Measurements from ENCODE around the gene DCANP1. TPM values are rescaled to one million over a fixed set of nuclear protein-coding genes. Genes with fewer than 3 reads are reported as not detected.

The DCANP1 gene
- total RNA-seq, 2 experiments from 2014 or later: 0.08 TPM; not detected in 1

GRCh38 chr5:135480511-135480910, 33.4 kb upstream of the DCANP1 start:
- H3K4me3 Mint-ChIP-seq: no peak overlapping the region
- no peak overlapping the region for H3K27ac Mint-ChIP-seq
- H3K4me1 Mint-ChIP-seq (ENCODE audit: low read depth): no peaks in the 10 kb centered on the region
- intact Hi-C loops (cut with DNase I, micrococcal nuclease): no loop called here
- TF ChIP-seq, protein P1, sequence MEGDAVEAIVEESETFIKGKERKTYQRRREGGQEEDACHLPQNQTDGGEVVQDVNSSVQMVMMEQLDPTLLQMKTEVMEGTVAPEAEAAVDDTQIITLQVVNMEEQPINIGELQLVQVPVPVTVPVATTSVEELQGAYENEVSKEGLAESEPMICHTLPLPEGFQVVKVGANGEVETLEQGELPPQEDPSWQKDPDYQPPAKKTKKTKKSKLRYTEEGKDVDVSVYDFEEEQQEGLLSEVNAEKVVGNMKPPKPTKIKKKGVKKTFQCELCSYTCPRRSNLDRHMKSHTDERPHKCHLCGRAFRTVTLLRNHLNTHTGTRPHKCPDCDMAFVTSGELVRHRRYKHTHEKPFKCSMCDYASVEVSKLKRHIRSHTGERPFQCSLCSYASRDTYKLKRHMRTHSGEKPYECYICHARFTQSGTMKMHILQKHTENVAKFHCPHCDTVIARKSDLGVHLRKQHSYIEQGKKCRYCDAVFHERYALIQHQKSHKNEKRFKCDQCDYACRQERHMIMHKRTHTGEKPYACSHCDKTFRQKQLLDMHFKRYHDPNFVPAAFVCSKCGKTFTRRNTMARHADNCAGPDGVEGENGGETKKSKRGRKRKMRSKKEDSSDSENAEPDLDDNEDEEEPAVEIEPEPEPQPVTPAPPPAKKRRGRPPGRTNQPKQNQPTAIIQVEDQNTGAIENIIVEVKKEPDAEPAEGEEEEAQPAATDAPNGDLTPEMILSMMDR (IDR thresholded peaks at IDR 0.05): no peak
- Histone ChIP-seq H3K27me3 (ENCODE audit: control insufficient read depth in 1 of 2, insufficient read depth in 2 of 2, low read length in 2 of 2) (peaks cover 0 to 10% of the 10 kb centered on the region in 2 experiments), H3K4me1 (ENCODE audit: insufficient read depth, low read length) (no peaks in the 10 kb centered on the region), H3K36me3 (ENCODE audit: insufficient read depth, low read length) (no peaks in the 10 kb centered on the region), H3K27ac (ENCODE audit: low read depth in 1 of 2, low read length in 2 of 2) (no peak overlapping the region), H3K4me3 (ENCODE audit: low read length) (no peak overlapping the region), H3K9me3 (ENCODE audit: control insufficient read depth in 1 of 2, insufficient read depth in 1 of 2, low read length in 2 of 2) (peaks cover 0 to 8% of the 10 kb centered on the region in 2 experiments)
- no peak for DNase-seq
- H3K36me3 Mint-ChIP-seq (ENCODE audit: low read depth): no peaks in the 10 kb centered on the region
- H3K9me3 Mint-ChIP-seq: no peaks in the 10 kb centered on the region
- no peak for ATAC-seq (ENCODE audit: poor library complexity)
- ChIA-PET CTCF (interaction anchor here (0.8 kb wide), 1 partner anchor 11 kb away, joined by 3 read pairs; no protein-coding TSS in a partner anchor), POLR2A (no interaction called here)
- H3K27me3 Mint-ChIP-seq: peaks cover 39% of the 10 kb centered on the region

DNA sequence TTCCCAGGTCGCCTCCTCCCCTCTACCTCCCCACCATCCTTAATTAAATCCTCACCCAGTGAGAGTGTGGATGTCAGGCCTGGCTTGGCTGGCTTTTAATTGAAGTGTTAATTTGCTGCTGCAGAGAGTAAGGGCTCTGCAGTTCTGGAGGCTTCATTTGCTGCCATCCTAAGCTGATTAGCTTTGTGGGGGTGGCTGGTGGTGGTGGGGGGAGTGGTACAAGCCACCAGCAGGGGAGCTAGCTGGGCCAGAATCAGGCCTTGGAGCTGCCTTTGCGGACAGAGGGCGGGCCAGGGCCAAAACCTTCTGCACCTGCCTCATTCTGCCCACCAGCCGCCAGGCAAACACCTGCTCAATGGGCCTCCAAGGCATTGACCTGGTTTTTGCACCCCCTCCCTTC, 31.8 kb upstream of the DCANP1 start:
- H3K27ac Mint-ChIP-seq: no peak overlapping the region
- POLR2A ChIA-PET: no interaction called here

GRCh38 chr5:135477613-135478066, 30.5 kb upstream of the DCANP1 start:
- Histone ChIP-seq H3K27me3 (ENCODE audit: control insufficient read depth in 1 of 2, insufficient read depth in 2 of 2, low read length in 2 of 2) (peaks cover 0 to 9% of the 10 kb centered on the region in 2 experiments), H3K9me3 (ENCODE audit: control insufficient read depth in 1 of 2, insufficient read depth in 1 of 2, low read length in 2 of 2) (peaks cover 0 to 8% of the 10 kb centered on the region in 2 experiments), H3K4me1 (ENCODE audit: insufficient read depth, low read length) (no peaks in the 10 kb centered on the region), H3K4me3 (ENCODE audit: low read length) (no peak overlapping the region), H3K27ac (ENCODE audit: low read depth in 1 of 2, low read length in 2 of 2) (no peak overlapping the region), H3K36me3 (ENCODE audit: insufficient read depth, low read length) (no peaks in the 10 kb centered on the region)
- H3K36me3 Mint-ChIP-seq (ENCODE audit: low read depth): no peaks in the 10 kb centered on the region
- POLR2A ChIA-PET: no interaction called here
- H3K4me3 Mint-ChIP-seq: no peak overlapping the region
- no peaks in the 10 kb centered on the region for H3K4me1 Mint-ChIP-seq (ENCODE audit: low read depth)
- CTCF ChIA-PET: no interaction called here
- peaks cover 40% of the 10 kb centered on the region for H3K27me3 Mint-ChIP-seq
- DNase-seq: peak in 1 of 14 experiments; percentile 12
- intact Hi-C loops (cut with DNase I, micrococcal nuclease): no loop called here
- no peak for ATAC-seq (ENCODE audit: poor library complexity)
- H3K27ac Mint-ChIP-seq: no peak overlapping the region
- TF ChIP-seq, protein P1 (IDR thresholded peaks at IDR 0.05): no peak
- H3K9me3 Mint-ChIP-seq: no peaks in the 10 kb centered on the region

More for the DNA sequence above, 31.8 kb upstream of the DCANP1 start:
- intact Hi-C loops (cut with DNase I, micrococcal nuclease): no loop called here
- H3K27me3 Mint-ChIP-seq: peaks cover 33% of the 10 kb centered on the region
- peaks cover 0 to 8% of the 10 kb centered on the region in 2 experiments for H3K9me3 ChIP-seq (ENCODE audit: control insufficient read depth in 1 of 2, insufficient read depth in 1 of 2, low read length in 2 of 2)
- TF ChIP-seq, protein P1 (IDR thresholded peaks at IDR 0.05): no peak
- CTCF ChIA-PET: no interaction called here
- H3K27me3 ChIP-seq (ENCODE audit: control insufficient read depth in 1 of 2, insufficient read depth in 2 of 2, low read length in 2 of 2): peaks cover 0 to 9% of the 10 kb centered on the region in 2 experiments
- no peak overlapping the region for H3K4me3 ChIP-seq (ENCODE audit: low read length)
- no peak overlapping the region for H3K4me3 Mint-ChIP-seq
- no peaks in the 10 kb centered on the region for H3K4me1 Mint-ChIP-seq (ENCODE audit: low read depth)
- ATAC-seq (ENCODE audit: poor library complexity): no peak
- no peaks in the 10 kb centered on the region for H3K36me3 ChIP-seq (ENCODE audit: insufficient read depth, low read length)
- no peak overlapping the region for H3K27ac ChIP-seq (ENCODE audit: low read depth in 1 of 2, low read length in 2 of 2)
- DNase-seq: no peak
- no peaks in the 10 kb centered on the region for H3K9me3 Mint-ChIP-seq
- no peaks in the 10 kb centered on the region for H3K36me3 Mint-ChIP-seq (ENCODE audit: low read depth)
- no peaks in the 10 kb centered on the region for H3K4me1 ChIP-seq (ENCODE audit: insufficient read depth, low read length)
